ENCODE data around the gene FAM168A. TPM values are rescaled to one million over a fixed set of nuclear protein-coding genes. Genes with fewer than 3 reads are reported as not detected.

The FAM168A gene
- total RNA-seq, 1 experiment from 2014 or later = 21.1 TPM

GRCh38 chr11:73396251-73396930, 201.5 kb downstream of the FAM168A start:
- no peak overlapping the region for H2BK15ac ChIP-seq (ENCODE audit: low read depth, low read length)
- TF ChIP-seq CTCF (conservative IDR thresholded peaks at IDR 0.05) = no peak
- H3K9me3 ChIP-seq (ENCODE audit: control insufficient read depth, low read depth, low read length) = no peaks in the 10 kb centered on the region
- H4K91ac ChIP-seq (ENCODE audit: insufficient read length, low read depth, low read length) = no peak overlapping the region
- peaks cover 7 to 8% of the 10 kb centered on the region in 2 experiments for H3K4me1 Mint-ChIP-seq
- no peak for DNase-seq
- no peak overlapping the region for H4K8ac ChIP-seq (replicated peaks; ENCODE audit: insufficient read length, low read depth, low read length)
- no peaks in the 10 kb centered on the region for H3K27me3 ChIP-seq (ENCODE audit: insufficient read depth, low read length)
- no peaks in the 10 kb centered on the region for H3K9me3 Mint-ChIP-seq
- no peak overlapping the region for H3K4me2 ChIP-seq (ENCODE audit: insufficient read depth, insufficient read length, low read length)
- WGBS (ENCODE audit: extremely low coverage, insufficient read length, low lambda C conversion rate) = no CpG with 5 or more reads among the region's 6 CpGs
- H2BK120ac ChIP-seq (ENCODE audit: low read depth, low read length, poor library complexity, severe bottlenecking) = no peak overlapping the region
- peaks cover 0 to 3% (median 0%) of the 10 kb centered on the region in 3 experiments; a peak in 1 of 7 replicates for H3K36me3 Mint-ChIP-seq (ENCODE audit: insufficient read depth in 1 of 3, low read depth in 3 of 3)
- H3K79me1 ChIP-seq (ENCODE audit: insufficient read depth, low read depth, low read length, poor library complexity, severe bottlenecking) = no peaks in the 10 kb centered on the region
- H3K27ac ChIP-seq (ENCODE audit: insufficient read length, low read depth, low read length) = no peak overlapping the region
- H2AFZ ChIP-seq (ENCODE audit: low read length) = no peak overlapping the region
- H3K4me3 Mint-ChIP-seq = no peak overlapping the region
- H4K20me1 ChIP-seq (ENCODE audit: control insufficient read depth, insufficient read depth, insufficient read length) = no peaks in the 10 kb centered on the region
- H3K27me3 Mint-ChIP-seq (ENCODE audit: low read depth) = peaks cover 2% of the 10 kb centered on the region
- H2BK5ac ChIP-seq (ENCODE audit: insufficient read length, low read length) = no peak overlapping the region
- no peak overlapping the region for H2BK20ac ChIP-seq (ENCODE audit: low read depth, low read length, poor library complexity, severe bottlenecking)
- H3K23me2 ChIP-seq (ENCODE audit: insufficient read length, low read depth, low read length, poor library complexity, severe bottlenecking) = no peaks in the 10 kb centered on the region
- no peaks in the 10 kb centered on the region for H3K79me2 ChIP-seq (ENCODE audit: insufficient read depth, low read length)
- H3K4me1 ChIP-seq (ENCODE audit: insufficient read depth, low read length) = no peaks in the 10 kb centered on the region
- H3K18ac ChIP-seq (ENCODE audit: insufficient read length, low read depth, low read length) = no peak overlapping the region
- no peak overlapping the region for H3K14ac ChIP-seq (ENCODE audit: insufficient read depth, low read length)
- H3K9ac ChIP-seq (ENCODE audit: extremely low read depth, insufficient read length, low read length) = no peak overlapping the region
- no peak overlapping the region for H2BK12ac ChIP-seq (ENCODE audit: insufficient read length, low read depth, low read length)
- no peak overlapping the region for H3T11ph ChIP-seq (ENCODE audit: low read length)
- no peak overlapping the region; a peak in 1 of 7 replicates for H3K27ac Mint-ChIP-seq
- no peak overlapping the region for H4K5ac ChIP-seq (ENCODE audit: insufficient read length, low read depth, low read length)
- H3K23ac ChIP-seq (ENCODE audit: insufficient read length, low read depth, low read length) = no peak overlapping the region
- H3K56ac ChIP-seq (ENCODE audit: insufficient read length, low read depth, low read length) = no peak overlapping the region
- no peak overlapping the region for H3K4ac ChIP-seq (ENCODE audit: low read depth, low read length)
- no peak overlapping the region for H2AK5ac ChIP-seq (ENCODE audit: insufficient read length, low read length)
